ENCODE data around the gene ANKUB1.
"Not testable (repeated sequence)": the region's sequence is repeated elsewhere in the genome, so short reads cannot be mapped to it uniquely, and the experiment has no call there.

Gene ANKUB1, protein sequence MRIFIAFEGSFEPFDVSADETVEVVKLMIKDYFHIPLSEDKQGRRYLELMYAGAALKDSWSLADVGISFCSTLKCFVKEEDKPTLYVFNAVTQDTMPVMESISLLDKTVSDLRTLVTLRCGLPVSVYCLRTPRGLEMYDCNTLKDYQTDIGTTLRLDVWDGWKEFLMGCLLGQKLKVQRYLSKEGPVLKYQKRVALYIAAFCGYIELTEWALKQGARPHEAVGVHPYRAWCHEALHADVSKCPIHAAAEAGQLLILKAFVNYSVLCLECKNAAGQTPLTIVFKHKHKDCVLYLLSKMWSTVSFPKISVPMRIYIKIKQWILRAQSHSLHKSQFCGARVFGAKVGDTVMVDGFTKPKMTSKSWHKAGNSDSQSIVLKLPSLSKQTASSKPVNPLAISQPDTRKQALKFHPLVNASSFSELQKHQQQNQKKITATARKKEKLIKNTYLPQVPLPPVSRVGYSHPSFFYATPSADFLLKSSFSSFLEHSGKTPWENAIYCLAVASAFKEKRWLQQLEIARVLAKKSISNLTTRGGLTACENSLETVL

GRCh38 chr3:149792452-149793270 lies at the start of gene ANKUB1:
Gene ANKUB1, minus strand, starts transcription at chr3:149792554. Its CDS starts 188 bp downstream, at chr3:149792366.
- H3K9me3 ChIP-seq (ENCODE audit: low read length): no peaks in the 10 kb centered on the region
- H3K4me3 ChIP-seq (ENCODE audit: low read depth in 1 of 2, low read length in 2 of 2): no peak within 1 kb of the TSS
- no peak within 1 kb of the TSS for H3K27ac ChIP-seq (ENCODE audit: low read depth, low read length)
- no peaks in the 10 kb centered on the region for H3K4me1 ChIP-seq (ENCODE audit: insufficient read depth, low read length)
- H3K36me3 ChIP-seq (ENCODE audit: insufficient read depth, low read length): no peaks in the 10 kb centered on the region
- no peak within 1 kb of the TSS for H3K9ac ChIP-seq (ENCODE audit: low read length)
- H3K27me3 ChIP-seq (ENCODE audit: control insufficient read depth in 1 of 2, insufficient read depth in 2 of 2, low read length in 2 of 2): no peaks in the 10 kb centered on the region

DNA sequence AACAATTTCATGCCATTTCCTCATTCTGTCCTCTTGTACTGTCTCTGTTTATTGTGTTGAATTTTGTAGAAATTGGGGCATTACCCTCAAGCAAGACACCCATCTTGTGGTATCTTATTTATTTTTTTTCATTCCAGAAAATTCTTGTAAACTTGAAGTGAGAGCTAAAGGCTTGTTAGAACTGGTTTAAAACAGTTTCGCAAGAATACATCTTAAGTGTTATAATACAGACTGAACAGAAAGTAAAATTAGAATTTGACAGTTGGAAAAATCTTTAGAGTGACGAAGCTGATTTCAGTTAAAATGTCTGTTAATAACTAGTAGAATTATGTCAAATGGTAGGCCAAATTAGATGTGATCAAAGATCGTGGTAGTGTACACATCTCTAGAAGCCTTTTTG lies 47.5 kb upstream of the ANKUB1 start:
- Histone ChIP-seq H3K4me3 (ENCODE audit: low read depth in 1 of 2, low read length in 2 of 2) (no peak overlapping the region), H3K27me3 (ENCODE audit: control insufficient read depth in 1 of 2, insufficient read depth in 2 of 2, low read length in 2 of 2) (no peaks in the 10 kb centered on the region), H3K27ac (ENCODE audit: low read depth, low read length) (no peak overlapping the region), H3K9ac (ENCODE audit: low read length) (no peak overlapping the region), H3K9me3 (ENCODE audit: low read length) (no peaks in the 10 kb centered on the region), H3K36me3 (ENCODE audit: insufficient read depth, low read length) (no peaks in the 10 kb centered on the region), H3K4me1 (ENCODE audit: insufficient read depth, low read length) (peaks cover 18% of the 10 kb centered on the region)

GRCh38 chr3:149839469-149839868 lies 47.1 kb upstream of the ANKUB1 start:
- H3K4me1 ChIP-seq (ENCODE audit: insufficient read depth, low read length): peaks cover 14% of the 10 kb centered on the region
- not testable (repeated sequence) for H3K4me3 ChIP-seq (ENCODE audit: low read depth in 1 of 2, low read length in 2 of 2); H3K27ac ChIP-seq (ENCODE audit: low read depth, low read length)

DNA sequence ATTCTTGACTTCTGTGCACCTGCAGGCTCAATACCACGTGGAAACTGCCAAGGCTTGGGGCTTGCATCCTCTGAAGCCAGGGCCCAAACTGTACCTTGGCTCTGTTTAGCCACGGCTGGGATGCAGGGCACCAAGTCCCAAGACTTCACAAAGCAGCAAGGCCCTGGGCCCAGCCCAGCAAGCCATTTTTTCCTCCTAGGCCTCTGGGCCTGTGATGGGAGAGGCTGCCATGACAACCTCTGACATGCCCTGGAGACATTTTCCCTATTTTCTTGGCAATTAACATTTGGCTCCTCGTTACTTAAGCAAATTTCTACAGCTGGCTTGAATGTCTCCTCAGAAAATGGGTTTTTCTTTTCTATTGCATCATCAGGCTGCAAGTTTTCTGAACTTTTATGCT lies 46.1 kb upstream of the ANKUB1 start:
- not testable (repeated sequence) for H3K4me3 ChIP-seq (ENCODE audit: low read depth in 1 of 2, low read length in 2 of 2); H3K9me3 ChIP-seq (ENCODE audit: low read length); H3K36me3 ChIP-seq (ENCODE audit: insufficient read depth, low read length); H3K4me1 ChIP-seq (ENCODE audit: insufficient read depth, low read length); H3K9ac ChIP-seq (ENCODE audit: low read length); H3K27me3 ChIP-seq (ENCODE audit: control insufficient read depth in 1 of 2, insufficient read depth in 2 of 2, low read length in 2 of 2); H3K27ac ChIP-seq (ENCODE audit: low read depth, low read length)

More at GRCh38 chr3:149839469-149839868, 47.1 kb upstream of the ANKUB1 start:
- not testable (repeated sequence) for H3K36me3 ChIP-seq (ENCODE audit: insufficient read depth, low read length); H3K9ac ChIP-seq (ENCODE audit: low read length); H3K27me3 ChIP-seq (ENCODE audit: control insufficient read depth in 1 of 2, insufficient read depth in 2 of 2, low read length in 2 of 2); H3K9me3 ChIP-seq (ENCODE audit: low read length)

DNA sequence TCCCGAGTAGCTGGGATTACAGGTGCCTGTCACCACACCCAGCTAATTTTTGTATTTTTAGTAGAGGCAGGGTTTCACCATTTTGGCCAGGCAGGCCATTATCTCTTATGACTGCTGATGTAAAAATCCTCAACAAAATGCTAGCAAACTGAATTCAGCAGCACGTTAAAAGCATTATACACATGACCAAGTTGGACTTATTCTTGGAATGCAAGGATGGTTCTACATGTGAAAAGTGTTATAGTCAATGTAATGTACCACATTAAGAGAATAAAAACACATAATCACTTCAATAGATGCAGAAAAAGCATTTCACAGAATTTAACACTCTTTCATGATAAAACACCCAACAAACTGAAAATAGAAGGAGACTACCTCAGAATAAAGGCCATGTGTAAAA lies 40.9 kb upstream of the ANKUB1 start:
- Histone ChIP-seq H3K9ac (ENCODE audit: low read length) (no peak overlapping the region), H3K9me3 (ENCODE audit: low read length) (peaks cover 5% of the 10 kb centered on the region), H3K36me3 (ENCODE audit: insufficient read depth, low read length) (no peaks in the 10 kb centered on the region), H3K4me1 (ENCODE audit: insufficient read depth, low read length) (peaks cover 7% of the 10 kb centered on the region), H3K4me3 (ENCODE audit: low read depth in 1 of 2, low read length in 2 of 2) (no peak overlapping the region), H3K27ac (ENCODE audit: low read depth, low read length) (no peak overlapping the region), H3K27me3 (ENCODE audit: control insufficient read depth in 1 of 2, insufficient read depth in 2 of 2, low read length in 2 of 2) (no peaks in the 10 kb centered on the region)

GRCh38 chr3:149832086-149832485 lies 39.7 kb upstream of the ANKUB1 start:
- H3K4me3 ChIP-seq (ENCODE audit: low read depth in 1 of 2, low read length in 2 of 2): no peak overlapping the region
- H3K4me1 ChIP-seq (ENCODE audit: insufficient read depth, low read length): peaks cover 7% of the 10 kb centered on the region
- H3K27me3 ChIP-seq (ENCODE audit: control insufficient read depth in 1 of 2, insufficient read depth in 2 of 2, low read length in 2 of 2): no peaks in the 10 kb centered on the region
- peaks cover 5% of the 10 kb centered on the region for H3K9me3 ChIP-seq (ENCODE audit: low read length)
- H3K9ac ChIP-seq (ENCODE audit: low read length): no peak overlapping the region
- no peak overlapping the region for H3K27ac ChIP-seq (ENCODE audit: low read depth, low read length)
- no peaks in the 10 kb centered on the region for H3K36me3 ChIP-seq (ENCODE audit: insufficient read depth, low read length)

- Histone ChIP-seq H3K4me1 (ENCODE audit: insufficient read depth, low read length) (peaks cover 10% of the 10 kb centered on the region), H3K36me3 (ENCODE audit: insufficient read depth, low read length) (no peaks in the 10 kb centered on the region), H3K27ac (ENCODE audit: low read depth, low read length) (no peak overlapping the region), H3K9me3 (ENCODE audit: low read length) (peaks cover 5% of the 10 kb centered on the region), H3K9ac (ENCODE audit: low read length) (no peak overlapping the region), H3K4me3 (ENCODE audit: low read depth in 1 of 2, low read length in 2 of 2) (no peak overlapping the region), H3K27me3 (ENCODE audit: control insufficient read depth in 1 of 2, insufficient read depth in 2 of 2, low read length in 2 of 2) (no peaks in the 10 kb centered on the region)
Observed at GRCh38 chr3:149831321-149831720, 39.0 kb upstream of the ANKUB1 start.

DNA sequence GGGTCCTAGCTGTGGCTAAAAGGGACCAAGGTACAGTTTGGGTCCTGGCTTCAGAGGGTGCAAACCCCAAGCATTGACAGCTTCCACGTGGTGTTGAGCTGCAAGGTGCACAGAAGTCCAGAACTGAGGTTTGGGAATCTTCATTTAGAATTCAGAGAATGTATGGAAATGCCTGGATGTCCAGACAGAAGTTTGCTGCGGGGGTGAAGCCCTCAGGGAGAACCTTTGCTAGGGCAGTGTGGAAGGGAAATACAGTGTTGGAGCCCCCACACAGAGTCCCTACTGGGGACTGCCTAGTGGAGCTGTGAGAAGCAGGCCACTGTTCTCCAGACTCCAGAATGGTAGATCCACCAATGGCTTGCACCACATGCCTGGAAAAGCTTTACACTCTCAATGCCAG lies 38.5 kb upstream of the ANKUB1 start:
- Histone ChIP-seq H3K9me3 (ENCODE audit: low read length) (peaks cover 5% of the 10 kb centered on the region), H3K4me3 (ENCODE audit: low read depth in 1 of 2, low read length in 2 of 2) (no peak overlapping the region), H3K36me3 (ENCODE audit: insufficient read depth, low read length) (no peaks in the 10 kb centered on the region), H3K27me3 (ENCODE audit: control insufficient read depth in 1 of 2, insufficient read depth in 2 of 2, low read length in 2 of 2) (no peaks in the 10 kb centered on the region), H3K27ac (ENCODE audit: low read depth, low read length) (no peak overlapping the region), H3K4me1 (ENCODE audit: insufficient read depth, low read length) (peaks cover 15% of the 10 kb centered on the region), H3K9ac (ENCODE audit: low read length) (no peak overlapping the region)

- not testable (repeated sequence) for H3K9ac ChIP-seq (ENCODE audit: low read length); H3K27me3 ChIP-seq (ENCODE audit: control insufficient read depth in 1 of 2, insufficient read depth in 2 of 2, low read length in 2 of 2); H3K36me3 ChIP-seq (ENCODE audit: insufficient read depth, low read length); H3K9me3 ChIP-seq (ENCODE audit: low read length); H3K27ac ChIP-seq (ENCODE audit: low read depth, low read length); H3K4me3 ChIP-seq (ENCODE audit: low read depth in 1 of 2, low read length in 2 of 2)
- H3K4me1 ChIP-seq (ENCODE audit: insufficient read depth, low read length): peaks cover 17% of the 10 kb centered on the region
Observed at GRCh38 chr3:149829631-149830030, 37.3 kb upstream of the ANKUB1 start.

- no peak overlapping the region for H3K27ac ChIP-seq (ENCODE audit: low read depth, low read length)
- peaks cover 3% of the 10 kb centered on the region for H3K9me3 ChIP-seq (ENCODE audit: low read length)
- H3K9ac ChIP-seq (ENCODE audit: low read length): no peak overlapping the region
- H3K4me1 ChIP-seq (ENCODE audit: insufficient read depth, low read length): peaks cover 17% of the 10 kb centered on the region
- no peaks in the 10 kb centered on the region for H3K27me3 ChIP-seq (ENCODE audit: control insufficient read depth in 1 of 2, insufficient read depth in 2 of 2, low read length in 2 of 2)
- no peak overlapping the region for H3K4me3 ChIP-seq (ENCODE audit: low read depth in 1 of 2, low read length in 2 of 2)
- H3K36me3 ChIP-seq (ENCODE audit: insufficient read depth, low read length): no peaks in the 10 kb centered on the region
Observed at GRCh38 chr3:149828390-149828789, 36.0 kb upstream of the ANKUB1 start.

DNA sequence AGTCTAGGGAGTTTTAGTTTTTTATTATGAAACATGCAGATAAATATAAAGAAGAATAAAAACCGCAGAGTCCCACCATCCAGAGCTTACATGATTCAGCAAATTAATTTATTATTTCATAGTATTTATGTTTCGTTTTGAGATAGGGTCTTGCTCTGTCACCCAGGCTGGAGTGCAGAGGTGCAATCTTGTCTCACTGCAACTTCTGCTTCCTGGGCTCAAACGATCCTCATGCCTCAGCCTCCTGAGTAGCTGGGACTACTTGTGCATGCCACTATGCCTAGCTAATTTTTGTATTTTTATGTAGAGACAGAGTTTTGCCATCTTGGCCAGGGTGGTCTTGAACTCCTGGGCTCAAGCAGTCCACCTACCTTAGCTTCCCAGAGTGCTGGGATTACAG lies 34.3 kb upstream of the ANKUB1 start:
- Histone ChIP-seq H3K36me3 (ENCODE audit: insufficient read depth, low read length) (no peaks in the 10 kb centered on the region), H3K9me3 (ENCODE audit: low read length) (no peaks in the 10 kb centered on the region), H3K4me1 (ENCODE audit: insufficient read depth, low read length) (peaks cover 17% of the 10 kb centered on the region), H3K4me3 (ENCODE audit: low read depth in 1 of 2, low read length in 2 of 2) (no peak overlapping the region), H3K27ac (ENCODE audit: low read depth, low read length) (no peak overlapping the region), H3K27me3 (ENCODE audit: control insufficient read depth in 1 of 2, insufficient read depth in 2 of 2, low read length in 2 of 2) (no peaks in the 10 kb centered on the region), H3K9ac (ENCODE audit: low read length) (no peak overlapping the region)
